Amniotic stem cell (primary cell): ENCODE measurements around the gene DGKG.

Experiments used
- DNase-seq: peaks from one replicate; lab custom pipeline; 2025; lab: John Stamatoyannopoulos, UW

The DGKG gene

DNA sequence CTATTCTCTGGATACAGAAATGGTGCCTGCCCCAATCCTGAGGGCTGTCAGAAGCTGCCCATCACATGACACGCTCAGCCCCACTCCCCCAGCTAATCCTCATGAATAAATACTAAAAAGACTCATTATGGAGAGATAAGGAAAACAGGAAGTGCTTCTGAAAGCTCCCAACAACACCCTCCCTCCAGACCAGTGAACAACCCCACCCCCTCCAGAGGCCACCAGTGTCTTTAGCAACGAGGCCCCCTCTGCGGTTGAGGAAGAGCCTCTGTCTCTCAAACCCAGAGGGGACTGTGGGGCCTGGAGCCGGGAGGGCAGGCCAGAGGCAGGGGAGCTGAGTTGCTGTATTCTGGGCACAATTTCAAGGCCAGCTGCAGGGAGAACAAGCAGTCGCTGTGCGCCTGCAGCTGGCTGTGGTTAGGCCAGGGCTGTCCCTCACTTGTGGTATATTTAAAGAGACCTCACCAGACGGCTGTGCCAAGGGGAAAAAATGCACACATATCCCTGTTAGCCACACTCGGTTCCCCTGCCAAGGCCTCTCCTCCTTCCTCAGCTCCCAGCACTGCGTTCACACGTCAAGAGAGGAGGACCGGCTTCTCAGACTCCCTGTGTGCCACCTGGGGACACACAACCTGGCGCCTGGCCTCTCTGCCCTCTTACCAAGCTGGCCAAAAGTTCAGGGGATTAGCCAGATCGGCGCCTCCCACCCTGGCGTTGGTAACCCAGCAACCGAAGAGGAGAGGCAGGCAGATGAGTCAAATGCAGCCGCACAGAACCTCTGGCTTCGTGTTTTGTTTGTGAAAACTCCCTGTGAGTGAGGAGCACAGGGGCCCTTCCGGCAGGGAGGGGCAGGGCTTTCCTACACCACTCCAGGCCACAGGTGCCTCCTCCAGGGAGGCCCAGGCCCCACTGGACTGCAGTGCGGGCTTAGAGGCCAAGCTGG lies 152.0 kb downstream of the DGKG start:
- DNase-seq = peak; percentile 50

DNA sequence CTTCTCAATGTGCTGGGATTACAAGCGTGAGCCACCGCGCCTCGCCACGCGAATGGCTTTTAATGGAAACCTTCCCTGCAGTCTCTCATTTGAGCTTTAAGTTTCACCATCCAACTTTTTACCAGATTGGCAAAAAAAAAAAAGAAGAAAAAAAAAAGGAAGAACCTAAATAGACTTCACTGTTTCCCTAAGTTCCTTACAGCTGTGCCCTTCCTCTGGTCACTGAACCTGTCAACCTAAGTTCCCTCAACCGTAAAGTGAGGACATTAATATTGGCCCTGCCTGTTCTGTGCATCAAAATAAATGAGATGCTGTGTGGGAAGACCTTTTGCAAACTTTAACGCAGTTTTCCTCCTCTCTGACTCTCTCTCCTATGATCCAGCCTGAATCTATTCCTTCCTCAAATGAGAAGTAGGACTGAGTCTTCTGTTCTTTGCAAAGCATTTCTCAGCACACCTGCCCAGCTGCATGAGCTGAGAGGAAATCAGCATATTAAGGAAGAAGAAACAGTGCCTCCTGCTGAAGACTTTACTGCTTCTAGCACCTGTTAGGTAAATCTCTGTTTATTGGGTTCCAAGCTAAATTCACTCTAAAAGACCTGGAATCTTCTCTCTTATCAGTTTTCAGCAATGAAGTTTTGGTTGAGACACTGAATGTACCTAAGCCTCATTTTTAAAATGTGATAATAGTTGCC lies 153.6 kb downstream of the DGKG start:
- no peak for DNase-seq

DNA sequence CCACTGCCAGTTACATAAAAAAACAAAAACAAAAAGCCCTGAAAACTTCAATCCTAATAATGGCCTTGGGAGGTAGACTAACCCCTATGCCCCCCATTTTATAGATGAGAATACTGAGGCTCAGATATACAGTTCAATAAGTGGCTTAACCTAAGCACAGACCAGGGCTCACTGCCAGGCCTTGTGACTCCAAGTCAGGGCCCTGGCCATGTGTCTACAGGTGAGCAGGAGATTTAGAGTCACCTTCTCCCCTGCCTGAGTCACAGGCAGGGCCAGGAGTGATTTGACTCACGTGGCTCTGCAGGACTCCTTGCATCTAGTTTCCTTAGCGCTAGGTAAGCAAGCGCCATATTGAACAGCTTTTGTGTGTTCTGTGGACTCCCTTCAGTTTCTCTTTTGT lies 154.5 kb downstream of the DGKG start:
- no peak for DNase-seq

DNA sequence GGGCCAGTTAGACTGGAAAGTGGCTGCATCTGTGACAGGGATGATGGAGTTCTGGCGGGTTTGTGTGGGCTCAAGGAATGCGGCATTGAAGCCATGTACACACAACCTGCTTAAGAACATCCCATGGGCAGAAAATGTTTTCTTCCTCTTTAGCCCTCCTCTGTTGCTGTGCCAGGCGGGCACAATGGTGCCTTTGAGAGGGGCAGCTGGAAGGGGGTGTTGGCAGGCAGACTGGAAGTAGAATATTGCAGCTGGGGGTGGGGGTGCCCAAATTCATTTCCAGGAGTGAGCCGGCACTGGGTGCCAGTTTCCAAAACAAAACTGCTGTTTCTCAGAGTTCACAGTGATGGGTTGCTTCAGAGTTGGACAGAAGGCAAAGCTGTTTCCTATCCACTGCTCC lies 161.3 kb downstream of the DGKG start:
- no peak for DNase-seq

DNA sequence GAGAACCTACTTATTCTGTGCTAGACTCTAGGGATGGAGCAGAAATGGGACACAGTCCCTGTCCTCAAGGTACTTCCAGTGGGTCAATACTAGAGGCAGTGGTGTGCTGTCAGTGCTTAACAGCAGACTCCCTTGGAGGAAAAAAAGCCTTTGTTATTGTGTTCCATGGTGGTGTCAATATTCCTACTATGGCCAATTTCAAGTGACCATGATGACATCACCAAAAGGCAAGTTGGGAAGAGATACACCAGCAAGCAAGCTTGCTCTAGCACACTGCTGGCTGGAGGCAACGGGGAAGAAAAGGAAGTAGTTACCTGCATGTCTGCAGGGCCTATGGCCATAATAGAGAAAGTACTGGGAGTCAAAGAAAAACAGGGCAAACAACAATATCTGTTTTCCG lies 163.6 kb downstream of the DGKG start:
- no peak for DNase-seq

DNA sequence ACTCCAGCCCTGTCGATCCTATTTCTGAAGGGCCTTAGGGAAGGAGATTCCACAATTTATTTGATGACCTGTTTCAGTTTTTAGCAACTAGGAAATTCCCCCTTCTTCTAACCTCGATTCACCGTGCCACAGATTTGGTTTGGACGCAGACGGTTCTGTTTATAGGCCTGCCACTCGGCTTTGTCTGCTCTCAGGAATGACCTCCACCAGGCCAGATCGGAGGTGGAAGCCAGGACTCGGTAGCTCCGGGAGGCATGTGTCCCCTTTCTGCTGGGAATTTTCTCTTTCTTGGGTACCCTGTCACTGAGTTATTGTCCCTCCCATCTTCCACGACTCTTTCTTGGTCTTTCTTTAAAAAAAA lies 167.6 kb downstream of the DGKG start:
- DNase-seq = no peak

DNA sequence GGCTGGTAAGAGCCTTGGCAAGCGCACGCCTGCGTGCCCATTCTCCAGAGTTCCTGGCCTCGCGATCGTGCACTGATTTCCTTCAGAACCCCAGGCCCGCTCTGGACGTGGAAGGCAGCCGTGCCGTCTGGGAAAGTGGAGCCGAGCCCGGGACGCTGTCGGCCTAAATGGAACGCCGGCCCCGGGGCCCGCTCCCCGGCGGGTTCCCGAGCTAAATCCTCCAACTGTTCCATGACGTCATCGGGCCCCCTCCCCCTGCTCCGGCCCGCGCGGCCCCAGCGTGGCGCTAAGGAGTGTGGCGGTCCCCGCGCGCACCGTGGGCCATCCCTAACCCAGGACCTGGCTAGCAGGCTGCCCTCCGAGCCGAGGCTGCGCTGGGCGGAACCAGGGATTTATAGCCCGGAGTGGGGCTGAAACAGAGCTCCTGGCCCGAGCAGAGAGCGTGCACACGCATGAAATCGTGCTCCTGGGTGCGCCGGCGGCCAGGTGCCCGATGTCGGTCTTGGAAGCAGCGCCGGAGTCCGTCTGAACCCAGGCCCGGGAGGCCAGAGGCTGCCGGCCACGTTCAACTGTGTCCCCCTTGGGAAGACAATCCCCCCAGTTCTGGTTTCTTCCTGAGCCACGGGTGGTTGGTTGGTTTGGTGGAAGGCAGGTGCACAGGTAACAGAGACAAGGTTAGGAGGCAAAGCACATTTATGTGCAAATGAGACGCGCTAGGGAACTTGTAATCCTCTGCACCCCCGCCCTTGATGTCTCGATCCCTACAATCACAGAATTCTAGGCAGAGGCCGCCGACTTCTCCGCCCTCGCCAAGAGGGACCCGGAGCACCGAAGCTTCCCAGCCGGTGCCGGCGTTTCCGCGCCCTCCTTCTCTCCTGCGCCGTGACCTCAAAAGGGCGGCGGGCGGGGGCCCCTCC lies 168.2 kb downstream of the DGKG start:
- DNase-seq = no peak

DNA sequence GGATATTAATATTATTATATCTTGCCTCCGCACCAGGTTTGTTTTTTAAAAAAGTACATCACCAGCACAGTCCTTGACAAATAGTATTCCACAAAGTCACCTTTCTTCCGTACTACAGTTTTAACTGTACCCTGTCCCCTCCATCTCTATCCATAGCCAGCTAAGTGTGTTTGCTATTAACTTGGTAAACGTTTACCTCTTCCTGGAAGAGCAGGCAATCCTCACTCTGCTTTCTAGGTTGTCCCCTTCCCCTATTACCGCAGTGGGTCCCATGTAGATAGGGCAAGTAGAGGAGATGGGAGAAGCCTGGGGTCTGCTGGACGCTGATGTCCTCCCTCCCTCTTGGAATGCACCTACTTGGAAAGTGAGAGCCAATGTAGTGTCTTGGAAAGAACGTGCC lies 169.2 kb downstream of the DGKG start:
- DNase-seq = no peak

DNA sequence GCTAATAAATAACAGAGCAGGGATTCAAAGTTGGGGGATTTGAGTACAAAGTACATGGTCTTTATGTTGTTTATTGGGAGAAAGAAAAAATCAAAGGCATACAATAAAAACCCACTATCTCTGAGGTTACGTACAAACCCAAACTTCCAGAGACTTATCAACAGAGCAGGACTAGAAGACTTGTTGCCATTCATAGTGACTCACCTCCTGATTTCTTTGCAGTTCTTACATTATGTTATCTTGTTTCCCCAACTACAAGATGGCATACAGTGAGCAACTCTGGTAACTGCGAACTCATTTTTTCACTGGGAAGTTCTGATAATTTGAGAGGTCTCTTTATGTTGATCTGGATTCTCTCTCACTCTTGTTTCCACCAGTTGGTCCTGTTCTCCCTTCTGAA lies 172.5 kb downstream of the DGKG start:
- no peak for DNase-seq

DNA sequence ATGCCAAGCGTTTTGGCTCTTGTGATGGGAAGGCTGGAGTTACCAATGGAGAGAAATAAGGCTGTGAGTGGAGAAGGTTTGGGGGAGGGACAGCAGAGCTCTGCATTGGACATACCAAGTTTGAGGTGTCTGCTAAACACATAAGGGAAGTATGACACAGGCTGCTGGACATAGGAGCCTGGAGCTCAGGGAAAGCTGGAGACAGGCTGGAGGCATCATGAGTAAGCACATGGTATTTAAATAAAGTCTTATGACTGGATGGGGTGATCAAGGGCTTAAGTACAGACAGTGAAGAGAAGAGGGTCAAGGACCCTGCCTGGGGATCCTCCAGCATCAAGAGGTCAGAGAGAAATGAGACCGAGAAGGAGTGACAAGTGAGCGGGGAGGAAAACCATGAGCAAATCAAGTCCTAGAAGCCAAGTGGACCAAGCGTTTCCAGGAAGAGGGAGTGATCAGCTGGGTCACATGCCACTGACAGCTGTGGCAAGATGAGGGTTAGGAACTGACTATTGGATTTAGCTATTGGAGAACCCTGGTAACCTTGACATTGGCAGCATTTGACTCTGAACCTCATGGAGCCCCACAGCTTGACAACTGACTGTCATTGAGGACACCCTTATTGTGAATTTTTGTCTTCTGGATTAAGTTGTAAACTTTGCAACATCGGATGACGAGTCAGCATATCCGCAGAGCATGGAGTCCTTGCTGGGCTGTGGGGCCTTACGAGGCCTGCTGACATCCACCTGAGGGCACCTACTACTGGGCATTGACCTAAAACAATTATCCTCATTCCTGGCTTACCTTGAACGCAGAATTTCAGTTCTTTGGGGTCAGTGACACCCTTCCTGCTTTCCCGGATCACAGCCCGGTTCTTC lies 174.4 kb downstream of the DGKG start:
- DNase-seq = no peak

DNA sequence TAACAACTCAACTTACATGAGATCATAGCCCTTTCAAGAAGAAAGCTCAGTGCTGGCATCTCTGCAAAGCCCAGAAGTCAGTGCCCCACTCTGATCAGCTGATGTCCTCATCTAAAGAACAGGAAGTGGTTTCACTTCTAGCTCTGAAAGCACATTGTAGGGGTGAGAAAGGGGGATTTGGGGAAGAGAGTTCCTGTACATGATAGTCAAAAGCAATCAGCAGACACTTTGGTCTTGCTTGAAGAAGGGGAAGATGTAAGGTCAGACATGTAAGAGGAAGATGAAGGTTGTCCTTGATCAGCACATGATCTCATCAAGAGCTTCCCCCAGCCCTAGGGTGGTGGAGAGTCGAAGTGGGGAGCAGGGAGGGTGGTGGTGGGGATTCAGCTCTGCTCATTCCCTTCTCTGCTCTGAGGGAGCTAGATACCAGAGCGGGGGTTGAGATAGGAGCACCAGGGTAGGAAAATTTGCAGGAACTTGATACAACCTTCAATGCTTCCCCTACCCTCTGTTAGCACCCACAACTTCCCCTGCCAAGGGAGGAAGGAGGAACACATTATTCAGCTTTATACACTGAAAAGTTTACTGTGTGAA lies 176.7 kb downstream of the DGKG start:
- DNase-seq = no peak

DNA sequence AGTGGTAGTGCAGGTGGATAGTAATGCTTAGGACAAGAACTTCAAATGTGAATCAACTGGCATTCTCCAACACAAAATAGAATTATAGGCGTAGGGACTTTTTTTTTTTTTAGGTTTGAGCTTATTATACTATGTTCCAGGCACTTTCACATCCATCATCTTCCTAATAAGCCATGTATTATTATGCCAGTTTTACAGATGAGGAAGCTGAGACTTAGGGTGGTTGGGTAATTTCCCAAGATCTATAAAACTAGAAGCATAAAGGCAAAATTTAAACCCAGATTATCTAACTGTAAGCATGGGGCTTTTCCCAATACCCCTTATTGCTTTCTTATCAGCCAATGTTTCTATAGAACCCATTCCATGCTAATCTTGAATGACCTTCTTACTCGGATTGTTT lies 178.0 kb downstream of the DGKG start:
- DNase-seq = no peak

DNA sequence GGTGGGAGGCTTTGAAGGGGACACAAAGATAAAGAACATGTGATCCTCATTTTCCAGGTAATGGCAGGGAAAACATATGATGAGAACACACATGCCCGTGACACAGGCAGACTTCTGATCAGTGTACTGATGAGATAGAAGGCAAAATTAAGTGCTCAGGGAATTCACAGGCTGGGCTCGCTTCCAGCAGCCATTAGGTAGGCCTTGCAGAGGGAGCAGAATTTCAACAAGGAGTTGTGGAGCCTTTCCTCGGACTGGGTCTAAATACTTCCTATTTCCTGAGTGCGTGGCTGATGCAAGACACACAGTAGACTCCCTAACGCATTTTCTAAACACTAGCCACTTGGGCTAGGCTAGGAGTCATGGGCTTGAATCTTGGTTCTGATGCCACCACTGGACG lies 179.2 kb downstream of the DGKG start:
- DNase-seq = no peak

DNA sequence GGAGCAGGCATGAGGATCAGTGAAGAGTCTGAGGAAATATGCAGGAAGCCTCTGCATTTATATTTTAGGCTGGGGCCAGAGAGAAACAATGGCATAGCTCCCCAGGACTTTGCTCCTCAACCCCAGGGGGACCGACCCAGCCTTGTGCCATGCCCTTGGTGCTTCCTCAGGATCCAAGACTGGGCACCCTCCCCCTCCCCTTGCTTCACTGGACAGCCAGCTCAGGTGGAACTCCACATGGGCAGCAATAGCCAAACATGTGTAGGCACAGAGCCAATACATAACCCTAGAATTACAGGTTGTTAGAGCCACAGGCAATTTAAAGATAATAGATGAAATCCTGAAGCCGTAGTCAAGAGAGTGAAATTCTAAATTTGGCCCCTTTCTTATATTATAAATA lies 180.1 kb downstream of the DGKG start:
- no peak for DNase-seq

DNA sequence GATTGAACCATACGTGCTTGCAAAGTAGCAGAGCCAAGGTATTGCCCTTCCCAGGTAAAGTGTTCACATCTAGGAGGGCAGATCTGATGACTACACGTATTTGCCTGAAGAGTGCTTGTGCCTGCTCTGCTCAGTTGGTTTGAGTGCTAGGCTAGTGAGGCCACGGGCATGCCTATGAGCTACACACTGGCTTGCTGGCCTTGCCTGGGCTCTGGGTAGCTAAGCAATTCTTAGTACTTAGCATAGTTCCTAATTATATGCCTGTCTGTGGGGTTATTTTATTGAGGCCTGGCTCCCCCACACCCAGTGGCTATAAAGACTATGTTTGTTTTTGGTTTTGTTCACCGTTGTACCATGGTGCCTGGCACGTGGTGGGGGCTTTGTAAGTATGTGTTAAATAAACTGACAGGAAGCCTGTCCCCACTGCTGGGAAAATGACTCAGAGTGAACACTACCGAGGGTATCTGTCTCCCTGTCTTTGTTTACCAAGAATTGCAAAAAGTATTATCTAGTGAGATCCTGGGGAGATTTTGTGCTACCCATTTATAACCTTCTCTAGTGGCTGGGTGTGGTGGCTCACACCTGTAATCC lies 181.0 kb downstream of the DGKG start:
- DNase-seq = no peak

DNA sequence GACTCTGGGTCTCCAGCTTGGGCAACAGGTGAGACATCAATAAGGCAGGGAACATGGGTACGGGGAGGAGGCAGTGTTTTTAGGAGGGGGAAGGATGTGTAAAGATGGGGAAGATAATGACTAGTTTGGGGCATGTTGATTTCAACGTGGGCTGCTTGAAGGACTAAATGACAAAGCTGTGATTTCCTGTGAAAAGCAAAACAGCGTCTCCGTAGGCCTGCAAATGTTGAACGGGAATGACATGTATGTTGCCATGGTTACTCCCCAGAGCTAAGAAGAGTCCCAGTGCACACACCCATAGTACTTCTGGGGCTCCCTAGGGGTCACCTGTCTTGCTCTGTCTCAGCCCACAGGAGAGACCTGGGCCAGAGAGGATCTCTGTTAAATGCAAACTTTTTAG lies 181.9 kb downstream of the DGKG start:
- no peak for DNase-seq

DNA sequence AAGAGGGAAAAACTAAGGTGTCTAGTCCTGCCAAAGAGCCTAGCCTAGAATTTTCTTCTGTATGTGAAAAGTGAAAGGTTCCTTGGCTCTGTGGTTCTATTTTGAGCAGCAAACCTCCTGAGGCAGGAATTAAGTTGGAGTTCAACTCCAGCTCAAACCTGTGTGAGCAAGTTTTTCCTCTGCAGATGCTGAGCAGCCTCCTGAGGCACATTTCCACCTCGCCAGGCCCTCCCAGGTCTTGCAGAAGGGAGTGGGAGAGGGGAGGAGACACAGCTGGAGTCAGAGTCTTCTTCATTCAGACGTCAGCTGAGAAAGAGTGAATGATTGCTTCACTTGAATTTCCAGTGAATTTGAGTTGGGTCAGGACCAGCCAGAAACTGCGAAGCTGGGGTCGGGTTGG lies 183.6 kb downstream of the DGKG start:
- no peak for DNase-seq

DNA sequence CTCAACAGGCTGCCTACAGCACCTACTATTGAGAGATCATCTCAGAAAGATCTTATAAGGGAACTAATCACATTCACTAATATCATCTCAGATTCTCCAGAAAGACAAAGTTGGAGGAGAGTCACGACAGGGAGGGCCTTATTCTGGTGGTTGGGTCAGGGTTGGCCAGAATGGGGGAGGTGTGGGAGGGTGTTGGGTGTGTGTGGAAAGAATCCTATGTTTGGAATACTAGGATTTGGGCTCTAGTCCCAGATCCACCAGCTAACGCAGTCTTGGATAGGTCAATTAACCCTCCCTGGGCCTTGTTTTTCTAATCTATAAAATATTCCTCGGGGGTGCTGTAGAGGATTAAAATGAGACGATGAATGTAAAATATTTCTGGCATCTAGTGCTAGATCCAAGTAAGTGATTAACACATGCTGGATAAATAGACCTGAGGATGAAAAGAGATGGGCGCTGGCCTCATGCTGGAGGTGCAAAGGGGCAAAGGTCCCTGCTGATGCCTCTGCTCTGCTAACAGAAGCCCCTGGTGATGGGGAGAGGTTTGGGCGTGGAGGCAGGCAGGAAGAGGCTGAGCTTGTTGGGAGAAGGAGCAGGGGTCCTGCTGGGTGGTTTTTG lies 185.6 kb downstream of the DGKG start:
- no peak for DNase-seq

DNA sequence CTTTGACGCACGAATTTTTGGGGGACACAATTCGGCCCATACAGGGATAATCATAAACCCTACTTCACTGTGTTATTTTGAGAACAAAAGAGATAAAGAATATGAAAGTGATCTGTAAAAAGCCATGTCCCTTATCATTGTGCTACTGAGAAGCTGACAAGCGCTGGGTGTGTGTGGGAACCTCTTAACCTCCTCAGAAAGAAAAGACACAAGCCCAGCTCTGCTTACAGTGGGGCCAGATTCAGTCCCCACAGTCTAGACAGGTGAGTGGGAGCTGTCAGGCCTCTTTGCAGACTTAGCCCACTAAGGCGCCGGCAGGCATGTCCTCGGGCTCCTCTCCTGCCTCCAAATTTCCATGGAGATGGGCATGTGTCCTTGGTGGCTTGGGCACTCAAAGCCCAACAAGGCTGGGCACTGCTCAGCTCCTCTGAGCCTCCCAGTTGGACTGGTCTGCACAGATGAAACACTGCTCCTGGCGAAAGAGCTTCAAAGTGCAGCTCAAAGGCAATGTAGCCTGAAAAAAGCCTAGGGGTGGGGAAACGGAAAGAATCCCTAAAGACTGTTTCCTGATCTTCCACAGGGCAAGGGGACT lies 188.7 kb downstream of the DGKG start:
- no peak for DNase-seq

DNA sequence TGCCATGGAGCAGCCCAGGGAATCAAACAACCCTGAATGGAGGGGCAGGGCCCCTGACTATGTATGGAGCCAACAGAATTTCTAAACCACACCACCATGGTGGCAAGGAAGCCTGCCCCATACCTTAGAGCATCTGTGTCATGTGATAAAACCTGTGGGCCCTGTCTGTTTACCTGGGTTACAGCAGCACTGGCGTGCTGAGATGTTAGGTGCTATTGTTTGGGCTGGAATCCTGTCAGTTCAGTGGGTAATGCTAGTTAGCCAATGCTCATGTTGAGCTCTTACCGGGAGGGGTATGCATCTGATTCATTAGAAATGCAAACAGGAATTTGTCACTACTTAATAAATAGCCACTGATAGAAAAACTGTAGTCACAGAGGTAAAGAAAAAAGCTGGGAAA lies 189.7 kb downstream of the DGKG start:
- no peak for DNase-seq
